IMR-90 (cell line): ENCODE measurements around the gene ARR3.

Experiments used
- CEBPB ChIP-seq: IDR thresholded peaks from 2 replicates; pipeline ENCODE4 v1.6.1; 2012; ENCODE audit warnings: low read depth, low read length, improper control_type of control experiment
- CTCF ChIP-seq: conservative IDR thresholded peaks from 2 replicates; pipeline ENCODE4 v1.5.1; 2012; ENCODE audit warnings: mild to moderate bottlenecking, low read depth, low read length, improper control_type of control experiment
- FOS ChIP-seq: fragments of 150-350 bp; IDR thresholded peaks from 2 replicates; pipeline ENCODE4 v1.6.1; 2016; ENCODE audit warnings: low read depth, low read length
- MAFK ChIP-seq: IDR thresholded peaks from 2 replicates; pipeline ENCODE4 v1.6.1; 2012; ENCODE audit warnings: low read depth, low read length, improper control_type of control experiment
- MAZ ChIP-seq: IDR thresholded peaks from 2 replicates; pipeline ENCODE4 v1.6.1; 2012; ENCODE audit warnings: low read depth, mild to moderate bottlenecking, low read length, improper control_type of control experiment, moderate library complexity, borderline replicate concordance
- MXI1 ChIP-seq: IDR thresholded peaks from 2 replicates; pipeline ENCODE4 v1.6.1; 2012; ENCODE audit warnings: low read depth, mild to moderate bottlenecking, low read length, moderate library complexity, borderline replicate concordance
- POLR2A ChIP-seq: IDR thresholded peaks from 2 replicates; pipeline ENCODE4 v1.6.1; 2012; ENCODE audit warnings: mild to moderate bottlenecking, low read depth, low read length
- RAD21 ChIP-seq: IDR thresholded peaks from 2 replicates; pipeline ENCODE4 v1.6.1; 2012; ENCODE audit warnings: low read length, improper control_type of control experiment
- RCOR1 ChIP-seq: IDR thresholded peaks from 2 replicates; pipeline ENCODE4 v1.6.1; 2012; ENCODE audit warnings: mild to moderate bottlenecking, low read length, improper control_type of control experiment; ENCODE audit not compliant: insufficient replicate concordance
- RFX5 ChIP-seq: IDR thresholded peaks from 2 replicates; pipeline ENCODE4 v1.8.0; 2012; ENCODE audit warnings: low read depth, mild to moderate bottlenecking, low read length, moderate library complexity
- SMC3 ChIP-seq: fragments of 150-350 bp; IDR thresholded peaks from 2 replicates; pipeline ENCODE4 v1.6.1; 2016; ENCODE audit warnings: low read depth, mild to moderate bottlenecking, antibody characterized with exemption, low read length, moderate library complexity
- TF ChIP-seq, protein P1 (sequence below): fragments of 150-350 bp; IDR thresholded peaks from 2 replicates; pipeline ENCODE4 v1.6.1; 2017; ENCODE audit warnings: mild to moderate bottlenecking, antibody characterized with exemption, low read length, low read depth
- TF ChIP-seq, protein P2 (sequence below): fragments of 150-350 bp; IDR thresholded peaks from 2 replicates; pipeline ENCODE4 v1.6.1; 2016; ENCODE audit warnings: low read depth, mild to moderate bottlenecking, low read length, moderate library complexity, borderline replicate concordance

GRCh38 chrX:70219938-70220764 is 48.0 kb upstream of the ARR3 start:
- TF ChIP-seq CTCF: no peak
- TF ChIP-seq, protein P1, sequence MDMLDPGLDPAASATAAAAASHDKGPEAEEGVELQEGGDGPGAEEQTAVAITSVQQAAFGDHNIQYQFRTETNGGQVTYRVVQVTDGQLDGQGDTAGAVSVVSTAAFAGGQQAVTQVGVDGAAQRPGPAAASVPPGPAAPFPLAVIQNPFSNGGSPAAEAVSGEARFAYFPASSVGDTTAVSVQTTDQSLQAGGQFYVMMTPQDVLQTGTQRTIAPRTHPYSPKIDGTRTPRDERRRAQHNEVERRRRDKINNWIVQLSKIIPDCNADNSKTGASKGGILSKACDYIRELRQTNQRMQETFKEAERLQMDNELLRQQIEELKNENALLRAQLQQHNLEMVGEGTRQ: no peak
- no peak for TF ChIP-seq RCOR1
- TF ChIP-seq POLR2A: no peak
- no peak for TF ChIP-seq SMC3
- no peak for TF ChIP-seq RFX5
- no peak for TF ChIP-seq MAZ
- no peak for TF ChIP-seq FOS
- TF ChIP-seq, protein P2, sequence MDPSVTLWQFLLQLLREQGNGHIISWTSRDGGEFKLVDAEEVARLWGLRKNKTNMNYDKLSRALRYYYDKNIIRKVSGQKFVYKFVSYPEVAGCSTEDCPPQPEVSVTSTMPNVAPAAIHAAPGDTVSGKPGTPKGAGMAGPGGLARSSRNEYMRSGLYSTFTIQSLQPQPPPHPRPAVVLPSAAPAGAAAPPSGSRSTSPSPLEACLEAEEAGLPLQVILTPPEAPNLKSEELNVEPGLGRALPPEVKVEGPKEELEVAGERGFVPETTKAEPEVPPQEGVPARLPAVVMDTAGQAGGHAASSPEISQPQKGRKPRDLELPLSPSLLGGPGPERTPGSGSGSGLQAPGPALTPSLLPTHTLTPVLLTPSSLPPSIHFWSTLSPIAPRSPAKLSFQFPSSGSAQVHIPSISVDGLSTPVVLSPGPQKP: no peak
- no peak for TF ChIP-seq RAD21
- TF ChIP-seq MAFK: no peak
- TF ChIP-seq MXI1: no peak
- no peak for TF ChIP-seq CEBPB
